HG02610 (cell line): ENCODE data around the gene LRP1-AS.
A peak's percentile ranks its signal among the peaks of the same experiment; 100 is the strongest.

Experiments
- ATAC-seq: cut with Tn5 transposase; IDR thresholded peaks from one replicate; pipeline ENCODE4 v1.9.1; 2021; ENCODE audit warnings: mild to moderate bottlenecking, moderate library complexity; ENCODE audit not compliant: unreplicated experiment

LRP1-AS gene

GRCh38 chr12:57146961-57147944 lies at the start of gene LRP1-AS:
Gene LRP1-AS, minus strand, starts transcription at chr12:57147619.
- ATAC-seq, result no peak

DNA sequence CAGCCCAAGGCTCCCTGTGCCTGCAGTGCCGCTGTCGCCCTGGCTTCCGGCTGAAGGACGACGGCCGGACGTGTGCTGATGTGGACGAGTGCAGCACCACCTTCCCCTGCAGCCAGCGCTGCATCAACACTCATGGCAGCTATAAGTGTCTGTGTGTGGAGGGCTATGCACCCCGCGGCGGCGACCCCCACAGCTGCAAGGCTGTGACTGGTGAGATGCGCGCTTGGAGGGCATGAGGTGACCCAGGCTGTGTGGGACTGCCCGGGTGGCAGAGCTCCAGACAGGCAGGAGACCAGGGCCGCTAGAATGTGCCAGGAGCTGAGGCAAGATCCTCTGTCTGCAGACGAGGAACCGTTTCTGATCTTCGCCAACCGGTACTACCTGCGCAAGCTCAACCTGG lies 49.5 kb upstream of the LRP1-AS start:
- ATAC-seq, result no peak

DNA sequence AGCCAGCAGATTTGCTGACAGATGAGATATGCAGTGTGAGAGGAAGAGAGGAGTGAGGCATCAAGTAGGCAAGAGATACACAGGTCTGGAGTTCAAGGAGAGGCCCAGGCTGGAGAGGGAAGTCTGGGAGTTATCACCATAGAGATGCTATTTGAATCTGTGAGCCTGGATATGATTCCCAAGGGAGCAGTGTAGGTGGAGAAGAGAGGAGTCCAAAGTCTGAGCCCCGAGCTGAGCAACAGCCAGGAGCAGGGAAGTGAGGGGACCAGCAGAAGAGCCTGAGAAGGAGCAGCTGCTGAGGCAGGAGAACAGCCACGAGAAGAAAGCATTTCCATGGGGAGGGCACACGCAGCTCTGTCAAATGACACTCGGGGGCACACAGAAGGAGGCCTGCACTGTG lies 49.0 kb upstream of the LRP1-AS start:
- no peak for ATAC-seq

DNA sequence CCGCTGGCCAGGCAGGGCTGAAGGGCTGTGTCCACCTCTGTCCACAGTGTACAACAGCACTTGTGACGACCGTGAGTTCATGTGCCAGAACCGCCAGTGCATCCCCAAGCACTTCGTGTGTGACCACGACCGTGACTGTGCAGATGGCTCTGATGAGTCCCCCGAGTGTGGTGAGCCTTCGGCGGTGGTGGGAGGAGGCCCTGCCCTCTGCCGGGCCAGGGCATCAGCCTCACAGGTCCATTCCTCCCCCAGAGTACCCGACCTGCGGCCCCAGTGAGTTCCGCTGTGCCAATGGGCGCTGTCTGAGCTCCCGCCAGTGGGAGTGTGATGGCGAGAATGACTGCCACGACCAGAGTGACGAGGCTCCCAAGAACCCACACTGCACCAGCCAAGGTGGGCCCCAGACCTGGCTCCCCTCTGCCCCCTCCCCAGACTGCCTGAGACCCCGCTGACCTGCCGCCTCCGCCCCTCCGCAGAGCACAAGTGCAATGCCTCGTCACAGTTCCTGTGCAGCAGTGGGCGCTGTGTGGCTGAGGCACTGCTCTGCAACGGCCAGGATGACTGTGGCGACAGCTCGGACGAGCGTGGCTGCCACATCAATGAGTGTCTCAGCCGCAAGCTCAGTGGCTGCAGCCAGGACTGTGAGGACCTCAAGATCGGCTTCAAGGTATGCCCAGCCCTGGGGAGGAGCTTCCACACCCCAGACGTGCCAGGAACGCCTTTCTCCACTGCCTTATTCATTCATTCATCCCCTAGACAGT lies 48.4 kb upstream of the LRP1-AS start:
- no peak for ATAC-seq

DNA sequence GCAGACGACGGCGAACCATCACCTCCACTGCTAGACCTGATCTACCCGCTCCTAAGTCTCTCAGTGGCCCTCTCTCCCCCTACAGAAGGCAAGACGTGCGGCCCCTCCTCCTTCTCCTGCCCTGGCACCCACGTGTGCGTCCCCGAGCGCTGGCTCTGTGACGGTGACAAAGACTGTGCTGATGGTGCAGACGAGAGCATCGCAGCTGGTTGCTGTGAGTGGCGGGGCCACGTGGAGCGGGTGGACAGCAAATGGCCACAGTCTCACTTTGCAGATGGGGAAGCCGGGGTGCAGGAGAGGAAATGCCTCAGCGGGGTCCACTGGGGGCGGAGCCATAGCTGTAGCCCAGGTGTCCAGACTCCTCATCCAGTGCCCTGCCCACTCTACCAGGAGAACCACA lies 47.8 kb upstream of the LRP1-AS start:
- no peak for ATAC-seq

GRCh38 chr12:57194253-57194652 lies 46.8 kb upstream of the LRP1-AS start:
- ATAC-seq, result no peak

DNA sequence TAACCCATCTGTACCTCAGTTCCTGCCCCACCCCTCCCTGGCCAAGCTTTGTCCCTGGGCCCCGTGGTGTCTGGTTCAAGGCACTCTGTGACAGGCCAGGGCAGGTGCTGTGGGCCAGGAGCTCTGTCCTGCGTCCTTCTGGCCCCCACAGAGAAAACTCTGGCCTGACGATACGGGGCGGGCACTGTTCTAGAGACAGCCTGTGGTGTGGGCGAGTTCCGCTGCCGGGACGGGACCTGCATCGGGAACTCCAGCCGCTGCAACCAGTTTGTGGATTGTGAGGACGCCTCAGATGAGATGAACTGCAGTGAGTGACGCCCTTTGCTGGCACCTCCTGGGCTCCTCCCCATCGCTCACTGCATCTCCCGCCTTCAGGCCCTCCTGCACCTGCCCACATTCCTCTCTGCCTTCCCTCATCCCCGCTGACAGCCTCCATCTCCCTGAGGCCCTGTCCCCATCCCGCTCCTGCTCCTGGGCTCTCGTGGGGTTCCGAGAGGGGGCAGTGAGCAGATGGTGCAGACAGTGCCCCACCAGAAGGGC lies 46.4 kb upstream of the LRP1-AS start:
- no peak for ATAC-seq

DNA sequence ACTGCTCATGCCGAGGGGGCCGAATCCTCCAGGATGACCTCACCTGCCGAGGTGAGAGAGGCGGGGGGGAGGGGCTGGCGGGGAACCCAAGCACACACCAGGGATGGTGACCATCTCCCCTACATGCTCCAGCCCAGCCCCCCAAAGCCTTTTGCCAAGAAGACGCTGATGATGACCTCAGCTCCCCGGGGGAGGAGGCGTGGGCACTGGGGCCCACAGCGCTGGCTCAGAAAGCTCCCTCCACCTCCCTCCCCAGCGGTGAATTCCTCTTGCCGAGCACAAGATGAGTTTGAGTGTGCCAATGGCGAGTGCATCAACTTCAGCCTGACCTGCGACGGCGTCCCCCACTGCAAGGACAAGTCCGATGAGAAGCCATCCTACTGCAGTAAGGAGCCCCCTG lies 45.5 kb upstream of the LRP1-AS start:
- ATAC-seq, result no peak

DNA sequence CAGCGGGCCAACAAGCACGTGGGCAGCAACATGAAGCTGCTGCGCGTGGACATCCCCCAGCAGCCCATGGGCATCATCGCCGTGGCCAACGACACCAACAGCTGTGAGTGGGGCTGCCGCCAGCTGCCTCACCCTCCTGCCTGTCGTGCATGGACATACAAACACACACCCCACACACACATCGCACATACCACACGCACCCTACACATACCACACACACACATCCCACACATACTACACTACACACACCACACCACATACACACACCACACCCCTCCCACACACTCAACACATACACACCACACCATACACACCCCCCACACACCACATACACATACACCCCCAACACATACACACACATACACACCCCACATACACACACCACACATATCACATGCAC lies 44.0 kb upstream of the LRP1-AS start:
- no peak for ATAC-seq

DNA sequence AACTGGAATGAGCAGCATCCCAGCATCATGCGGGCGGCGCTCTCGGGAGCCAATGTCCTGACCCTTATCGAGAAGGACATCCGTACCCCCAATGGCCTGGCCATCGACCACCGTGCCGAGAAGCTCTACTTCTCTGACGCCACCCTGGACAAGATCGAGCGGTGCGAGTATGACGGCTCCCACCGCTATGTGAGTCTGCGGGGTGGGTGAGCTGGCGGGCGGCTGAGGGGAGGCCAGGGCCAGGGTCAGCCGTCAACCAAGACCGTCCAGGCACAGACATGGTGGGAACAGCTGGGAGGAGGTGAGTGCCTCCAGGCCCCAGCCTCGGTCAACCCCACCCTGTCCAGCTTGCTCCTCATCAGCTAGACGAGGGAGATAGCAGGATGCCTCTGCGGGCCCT lies 43.4 kb upstream of the LRP1-AS start:
- no peak for ATAC-seq

- no peak for ATAC-seq
Measured at GRCh38 chr12:57190037-57190436, 42.6 kb upstream of the LRP1-AS start.

DNA sequence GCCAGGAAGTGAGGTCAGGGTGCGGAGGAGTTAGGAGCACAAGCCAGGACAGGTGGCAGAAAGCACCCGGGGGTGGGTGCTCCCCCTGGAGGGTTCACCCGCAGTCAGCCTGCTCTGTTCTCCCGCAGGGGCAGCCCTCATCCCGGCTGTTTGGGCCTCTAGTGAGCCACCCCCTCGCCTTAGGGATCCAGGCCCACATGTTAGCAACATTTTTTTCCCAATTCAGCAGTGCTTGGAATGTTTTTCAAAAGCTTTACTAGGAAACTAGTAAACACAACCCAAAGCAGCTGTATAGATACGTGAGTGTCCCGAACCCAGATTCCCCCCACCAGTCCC lies 40.6 kb upstream of the LRP1-AS start:
- ATAC-seq, result no peak

- no peak for ATAC-seq
Measured at GRCh38 chr12:57187222-57188089, 40.0 kb upstream of the LRP1-AS start.

- ATAC-seq, result no peak
Measured at GRCh38 chr12:57185906-57186508, 38.6 kb upstream of the LRP1-AS start.

- no peak for ATAC-seq
Measured at GRCh38 chr12:57185403-57185802, 38.0 kb upstream of the LRP1-AS start.

DNA sequence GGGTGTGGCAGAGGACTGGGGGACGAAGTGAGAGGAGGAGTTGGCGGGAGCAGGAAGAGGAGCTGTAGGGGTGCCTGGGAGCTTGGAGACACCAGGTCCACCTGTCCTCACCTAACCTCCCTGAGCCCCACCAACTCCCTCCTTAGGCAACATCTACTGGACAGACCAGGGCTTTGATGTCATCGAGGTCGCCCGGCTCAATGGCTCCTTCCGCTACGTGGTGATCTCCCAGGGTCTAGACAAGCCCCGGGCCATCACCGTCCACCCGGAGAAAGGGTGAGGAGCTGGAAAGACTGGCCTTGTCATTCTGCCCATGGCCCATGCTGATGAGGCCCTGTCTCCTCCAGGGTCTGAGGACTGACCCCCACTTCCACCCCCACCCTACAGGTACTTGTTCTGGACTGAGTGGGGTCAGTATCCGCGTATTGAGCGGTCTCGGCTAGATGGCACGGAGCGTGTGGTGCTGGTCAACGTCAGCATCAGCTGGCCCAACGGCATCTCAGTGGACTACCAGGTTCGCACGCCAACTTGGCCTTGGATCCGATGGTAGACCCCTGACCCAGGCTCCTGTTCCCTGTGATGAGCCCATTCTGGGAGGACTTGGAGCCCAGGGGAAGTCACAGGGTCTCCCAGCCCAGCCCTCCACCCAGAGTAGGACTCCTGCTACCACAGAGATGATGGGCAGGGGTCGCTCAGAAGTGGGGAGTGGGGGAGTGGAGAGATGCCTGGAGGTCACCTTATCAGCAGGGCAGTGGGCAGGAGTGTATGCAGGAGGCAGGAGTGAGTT lies 36.7 kb upstream of the LRP1-AS start:
- ATAC-seq, result no peak

DNA sequence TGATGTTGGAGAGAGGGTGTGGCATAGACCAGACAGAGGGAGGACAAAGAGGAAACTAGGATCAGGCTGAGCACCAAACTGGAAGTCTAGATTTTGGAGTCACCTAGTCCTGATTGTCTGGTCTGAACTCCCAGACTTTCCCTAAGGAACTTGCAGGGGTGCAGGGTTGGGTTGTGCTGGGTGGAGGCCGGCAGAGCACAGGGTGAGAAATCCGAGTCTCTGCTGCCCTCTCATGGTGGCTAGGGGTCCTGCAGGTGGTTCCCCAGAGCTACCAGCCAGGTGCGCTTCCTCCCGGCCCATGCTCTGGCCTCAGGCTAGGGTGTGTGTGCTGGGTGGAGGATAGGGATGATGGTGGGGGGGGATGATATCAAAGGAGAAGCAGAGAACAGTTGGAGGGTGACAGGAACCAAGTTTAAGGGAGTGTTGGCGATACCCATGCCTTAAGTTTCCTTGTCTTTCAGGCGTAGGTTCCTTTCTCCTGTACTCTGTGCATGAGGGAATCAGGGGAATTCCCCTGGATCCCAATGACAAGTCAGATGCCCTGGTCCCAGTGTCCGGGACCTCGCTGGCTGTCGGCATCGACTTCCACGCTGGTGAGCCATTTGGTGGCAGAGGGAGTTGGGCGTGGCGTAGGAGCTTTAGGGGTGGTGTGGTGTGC lies 35.6 kb upstream of the LRP1-AS start:
- peak; percentile 83 for ATAC-seq

DNA sequence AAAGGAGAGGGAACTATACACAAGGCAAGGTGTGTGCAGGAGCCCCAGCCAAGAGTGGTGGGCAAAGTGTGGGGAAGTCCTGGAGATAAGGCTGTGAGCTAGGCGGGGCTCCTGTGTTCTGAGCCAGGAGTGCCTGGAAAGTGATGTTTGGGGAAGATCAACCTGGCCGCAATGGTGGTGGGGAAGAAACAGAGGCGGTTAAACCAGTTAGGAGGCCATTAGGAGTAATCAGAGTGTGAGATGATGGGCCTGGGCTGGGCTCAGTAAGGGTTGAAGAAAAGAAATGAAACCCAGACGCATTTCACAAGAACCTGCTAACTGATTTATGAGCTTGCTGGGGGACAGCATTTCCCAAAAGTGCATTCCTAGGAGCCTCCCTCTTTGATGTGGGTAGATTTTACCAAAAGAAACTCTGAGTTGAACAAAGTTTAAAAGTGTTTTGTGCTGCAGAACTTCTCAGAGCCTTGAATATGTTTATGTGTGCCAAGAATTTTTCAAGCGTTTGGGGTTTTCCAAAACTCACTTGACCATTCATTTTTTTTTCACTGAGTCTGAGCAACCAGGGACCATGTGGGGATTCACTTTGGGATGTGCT lies 34.2 kb upstream of the LRP1-AS start:
- ATAC-seq, result no peak

DNA sequence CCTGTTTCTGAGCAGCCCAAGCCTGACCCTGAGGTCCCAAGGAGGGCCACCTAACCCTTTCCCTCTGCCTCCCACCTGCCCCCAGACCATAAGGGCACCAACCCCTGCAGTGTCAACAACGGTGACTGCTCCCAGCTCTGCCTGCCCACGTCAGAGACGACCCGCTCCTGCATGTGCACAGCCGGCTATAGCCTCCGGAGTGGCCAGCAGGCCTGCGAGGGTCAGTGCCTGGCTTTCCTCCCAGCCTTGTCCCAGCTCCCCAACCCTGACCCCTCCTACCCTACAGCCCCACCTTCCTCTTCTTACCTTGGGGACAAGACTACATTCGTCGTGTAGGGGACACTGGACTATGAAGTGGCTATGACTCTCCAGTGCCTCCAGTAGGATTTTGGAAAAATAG lies 33.7 kb upstream of the LRP1-AS start:
- ATAC-seq, result no peak
